HCT116 (cell line): ENCODE results near the gene MRPL16.

Experiments
- CTCF ChIP-seq, 3 experiments: fragments of 200-600 bp in 1 of 3; sonication (generic) in 1 of 3; IDR thresholded peaks in 2 of 3; conservative IDR thresholded peaks in 1 of 3; 2 replicates each; pipeline ENCODE4 v1.5.1; 2012 to 2017; ENCODE audit warnings: low read depth in 2 of 3, low read length in 2 of 3, antibody characterized with exemption in 1 of 3, borderline replicate concordance in 1 of 3, control low read depth in 1 of 3, mild to moderate bottlenecking in 1 of 3, mixed read lengths in 1 of 3, mixed run types in 1 of 3, moderate library complexity in 1 of 3; ENCODE audit not compliant: insufficient read depth in 1 of 3
- POLR2A ChIP-seq: IDR thresholded peaks from 2 replicates; pipeline ENCODE4 v1.7.0; 2011; ENCODE audit warnings: borderline replicate concordance; ENCODE audit not compliant: insufficient read depth, insufficient read length; ENCODE audit errors: extremely low read depth
- REST ChIP-seq: IDR thresholded peaks from 2 replicates; pipeline ENCODE4 v1.6.1; 2012; ENCODE audit warnings: low read depth
- SP1 ChIP-seq: IDR thresholded peaks from 2 replicates; pipeline ENCODE4 v1.6.1; 2012; ENCODE audit warnings: low read depth
- YY1 ChIP-seq: IDR thresholded peaks from 2 replicates; pipeline ENCODE4 v1.6.1; 2011; ENCODE audit warnings: low read length, low read depth, moderate library complexity, mild to moderate bottlenecking; ENCODE audit not compliant: insufficient replicate concordance; ENCODE audit errors: extremely low read depth

- no peak for TF ChIP-seq CTCF (IDR thresholded peaks at IDR 0.05 in 2 of 3, conservative IDR thresholded peaks at IDR 0.05 in 1 of 3; ENCODE audit: borderline replicate concordance in 1 of 3, insufficient read depth in 1 of 3, low read depth in 2 of 3, low read length in 2 of 3)
- no peak for TF ChIP-seq POLR2A
- no peak for TF ChIP-seq REST
- no peak for TF ChIP-seq YY1
- no peak for TF ChIP-seq SP1
These were observed 18.8 kb upstream of the MRPL16 start for GRCh38 chr11:59829358-59829757.
